KOPT-K1 (cell line): ENCODE results near the gene AKNAD1.

Experiments
- H3K27ac ChIP-seq: fragments of 200-600 bp; sonication (generic); 2 replicates; pipeline ENCODE4 v1.5.1; 2016; ENCODE audit warnings: antibody characterized with exemption, mild to moderate bottlenecking, low read depth, low read length; ENCODE audit not compliant: poor library complexity, severe bottlenecking
- H3K36me3 ChIP-seq: fragments of 200-600 bp; sonication (generic); 2 replicates; pipeline ENCODE4 v1.5.1; 2017; ENCODE audit warnings: antibody characterized with exemption, mild to moderate bottlenecking, low read length, moderate library complexity; ENCODE audit not compliant: insufficient read depth
- H3K9me3 ChIP-seq: fragments of 200-600 bp; sonication (generic); 2 replicates; pipeline ENCODE4 v1.5.1; 2017; ENCODE audit warnings: antibody characterized with exemption, low read length, mild to moderate bottlenecking; ENCODE audit not compliant: insufficient read depth, poor library complexity, severe bottlenecking

Gene AKNAD1

DNA sequence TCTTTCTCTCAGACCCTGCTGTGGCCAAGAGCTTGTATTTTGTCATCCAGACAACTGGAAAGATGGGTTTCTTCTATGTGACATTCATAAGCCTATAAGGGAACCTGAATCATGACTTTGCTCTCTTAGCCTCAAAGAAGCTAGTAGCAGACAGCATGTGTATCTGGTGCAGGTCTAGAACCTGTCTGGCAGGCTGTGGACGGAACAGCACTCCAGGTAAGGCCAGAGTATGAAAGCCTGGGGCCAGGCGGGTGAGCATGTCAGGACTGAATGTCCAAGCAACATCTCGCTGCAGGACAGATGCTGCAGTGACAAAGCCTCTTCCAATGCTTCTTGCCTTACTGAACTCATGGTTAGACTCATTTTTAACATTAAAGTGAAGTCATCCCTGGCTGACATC is 32.8 kb downstream of the AKNAD1 start:
- H3K36me3 ChIP-seq: no peaks in the 10 kb centered on the region
- H3K27ac ChIP-seq: no peak overlapping the region
- H3K9me3 ChIP-seq: no peaks in the 10 kb centered on the region

DNA sequence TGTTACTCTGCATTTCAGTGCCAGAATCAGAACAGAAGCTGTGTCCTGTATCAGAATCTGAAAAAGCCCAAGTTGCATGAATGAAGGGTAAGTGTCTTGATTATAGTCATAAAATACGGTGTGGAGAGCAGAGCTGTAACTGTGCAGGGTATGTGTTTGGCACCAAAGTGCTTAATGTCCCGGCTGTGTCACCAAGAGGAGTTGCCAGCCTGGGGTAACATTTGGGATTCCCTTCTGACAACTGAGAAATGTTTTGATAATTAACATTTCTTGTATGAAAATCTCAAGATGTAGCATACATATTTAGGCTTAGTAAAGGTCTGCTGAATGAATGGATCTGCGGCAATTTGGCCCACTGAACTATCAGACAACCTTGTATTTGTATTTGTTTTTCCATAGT is 33.3 kb downstream of the AKNAD1 start:
- no peaks in the 10 kb centered on the region for H3K36me3 ChIP-seq
- no peaks in the 10 kb centered on the region for H3K9me3 ChIP-seq
- no peak overlapping the region for H3K27ac ChIP-seq

DNA sequence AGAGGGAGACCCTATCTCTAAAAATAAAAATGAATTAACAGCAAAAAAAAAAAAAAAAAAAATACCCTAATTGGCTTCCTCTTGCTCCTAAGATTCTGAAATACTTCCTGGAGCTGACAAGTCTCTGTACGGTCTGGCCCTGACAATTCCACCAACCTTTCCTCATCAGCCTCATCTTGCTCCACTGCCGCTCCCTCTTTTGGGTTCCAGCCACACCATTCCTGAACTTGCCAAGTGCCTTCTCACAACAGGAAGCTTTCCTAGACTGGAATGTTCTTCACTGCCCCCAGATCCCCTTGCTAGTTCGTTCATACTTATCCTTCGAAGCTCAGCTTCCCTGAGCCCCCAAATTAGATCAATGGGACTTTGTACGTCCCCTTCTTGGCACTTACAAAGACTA is 37.0 kb downstream of the AKNAD1 start:
- H3K9me3 ChIP-seq: no peaks in the 10 kb centered on the region
- H3K36me3 ChIP-seq: no peaks in the 10 kb centered on the region
- H3K27ac ChIP-seq: no peak overlapping the region

DNA sequence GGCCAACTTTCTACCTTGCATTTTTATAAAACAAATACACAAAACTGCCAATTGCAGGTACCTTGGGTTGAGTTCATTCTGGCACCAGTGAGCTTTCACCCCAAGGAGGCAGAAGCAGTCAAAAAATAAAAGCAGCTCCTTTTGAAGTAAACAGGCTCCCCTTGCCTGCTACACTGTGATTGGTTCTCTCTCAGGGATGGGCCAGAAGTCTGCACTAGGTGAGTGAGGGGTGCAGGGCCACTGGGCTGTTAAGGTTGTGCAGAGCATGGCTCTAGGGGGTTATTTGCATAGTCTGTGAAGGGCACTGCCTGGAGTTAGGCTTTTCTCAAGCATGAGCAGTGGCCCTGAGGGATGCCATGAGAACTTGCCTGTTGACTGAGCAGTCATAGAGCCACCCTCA is 39.1 kb downstream of the AKNAD1 start:
- no peaks in the 10 kb centered on the region for H3K36me3 ChIP-seq
- no peaks in the 10 kb centered on the region for H3K9me3 ChIP-seq
- H3K27ac ChIP-seq: no peak overlapping the region

DNA sequence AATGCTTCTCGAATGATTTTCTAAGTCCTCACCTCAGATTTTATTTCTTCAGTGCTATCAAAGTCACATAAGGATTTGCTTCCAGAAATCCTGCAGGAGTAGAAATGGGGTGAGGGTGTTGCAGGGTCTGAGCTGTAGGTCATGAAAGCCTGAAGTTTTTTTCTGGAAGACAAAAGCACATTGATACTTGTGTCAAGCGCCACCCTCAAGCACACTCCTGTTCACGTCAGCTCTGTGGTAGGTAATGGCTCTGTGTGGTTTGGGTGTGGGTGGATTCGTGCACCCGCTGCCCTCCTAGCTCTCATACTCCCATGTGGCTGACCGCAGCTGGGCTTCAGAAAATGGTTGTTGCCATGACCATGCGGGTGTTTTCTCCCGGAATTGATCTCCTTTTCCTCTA is 39.9 kb downstream of the AKNAD1 start:
- no peaks in the 10 kb centered on the region for H3K9me3 ChIP-seq
- no peak overlapping the region for H3K27ac ChIP-seq
- H3K36me3 ChIP-seq: no peaks in the 10 kb centered on the region

DNA sequence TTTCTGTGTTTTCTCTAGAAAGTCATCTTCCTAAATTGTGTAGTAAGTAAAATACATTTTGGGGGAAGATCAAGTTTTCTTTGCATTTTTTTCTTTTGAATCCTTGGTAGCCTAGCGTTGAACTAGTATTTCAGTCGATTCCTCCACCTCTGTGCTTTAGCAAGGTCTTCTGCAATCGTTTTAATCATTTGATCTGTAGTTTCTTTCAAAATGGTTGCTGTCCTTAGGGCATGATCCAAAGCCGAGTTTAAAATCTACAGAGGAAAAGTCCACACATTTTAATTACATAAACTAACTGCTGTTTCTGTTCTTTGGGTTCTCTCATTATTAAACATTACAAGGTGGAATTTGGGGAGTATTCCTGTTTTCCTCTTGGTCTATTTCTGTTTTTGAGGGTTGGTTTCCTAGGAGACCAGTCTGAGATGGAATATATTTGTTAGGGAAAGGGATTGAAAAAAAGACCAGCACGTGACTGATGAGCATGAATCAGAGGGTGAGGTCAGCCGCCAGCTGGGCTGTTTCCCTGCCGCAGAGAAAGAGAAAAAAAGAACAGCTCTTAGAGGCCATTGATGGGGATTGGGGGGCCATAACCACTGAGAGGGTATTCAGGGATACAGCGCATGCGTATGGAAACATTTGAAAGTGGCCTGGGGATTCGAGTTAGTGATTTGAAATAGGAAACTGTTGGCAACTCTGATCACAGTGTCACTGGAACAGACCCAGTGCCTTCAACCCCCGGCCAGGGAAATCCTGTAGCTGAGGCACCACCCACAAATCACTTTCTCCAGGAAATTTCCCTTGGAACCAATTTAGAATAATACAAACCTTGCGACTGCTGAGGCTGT is 40.6 kb downstream of the AKNAD1 start:
- no peak overlapping the region for H3K27ac ChIP-seq
- peaks cover 6% of the 10 kb centered on the region for H3K36me3 ChIP-seq
- no peaks in the 10 kb centered on the region for H3K9me3 ChIP-seq

DNA sequence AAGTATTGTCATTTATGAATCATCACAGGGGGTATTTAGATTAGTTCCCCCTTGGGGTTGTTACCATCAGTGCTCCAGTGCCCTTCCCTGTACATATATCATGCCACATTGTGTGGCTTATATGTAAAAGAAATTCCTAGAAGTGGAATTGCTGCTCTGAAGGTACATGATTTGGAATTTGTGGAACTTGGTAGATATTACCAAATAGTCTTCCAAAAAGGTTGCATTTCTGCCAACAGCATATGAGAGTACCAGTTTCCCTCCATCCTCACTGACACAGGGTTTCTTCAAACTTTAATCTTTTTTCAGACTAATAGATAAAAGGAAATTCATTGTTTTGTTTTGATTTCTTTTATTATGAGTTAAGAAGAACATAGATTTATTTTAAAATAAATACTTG is 41.3 kb downstream of the AKNAD1 start:
- Histone ChIP-seq H3K36me3 (peaks cover 8% of the 10 kb centered on the region), H3K9me3 (no peaks in the 10 kb centered on the region), H3K27ac (no peak overlapping the region)

DNA sequence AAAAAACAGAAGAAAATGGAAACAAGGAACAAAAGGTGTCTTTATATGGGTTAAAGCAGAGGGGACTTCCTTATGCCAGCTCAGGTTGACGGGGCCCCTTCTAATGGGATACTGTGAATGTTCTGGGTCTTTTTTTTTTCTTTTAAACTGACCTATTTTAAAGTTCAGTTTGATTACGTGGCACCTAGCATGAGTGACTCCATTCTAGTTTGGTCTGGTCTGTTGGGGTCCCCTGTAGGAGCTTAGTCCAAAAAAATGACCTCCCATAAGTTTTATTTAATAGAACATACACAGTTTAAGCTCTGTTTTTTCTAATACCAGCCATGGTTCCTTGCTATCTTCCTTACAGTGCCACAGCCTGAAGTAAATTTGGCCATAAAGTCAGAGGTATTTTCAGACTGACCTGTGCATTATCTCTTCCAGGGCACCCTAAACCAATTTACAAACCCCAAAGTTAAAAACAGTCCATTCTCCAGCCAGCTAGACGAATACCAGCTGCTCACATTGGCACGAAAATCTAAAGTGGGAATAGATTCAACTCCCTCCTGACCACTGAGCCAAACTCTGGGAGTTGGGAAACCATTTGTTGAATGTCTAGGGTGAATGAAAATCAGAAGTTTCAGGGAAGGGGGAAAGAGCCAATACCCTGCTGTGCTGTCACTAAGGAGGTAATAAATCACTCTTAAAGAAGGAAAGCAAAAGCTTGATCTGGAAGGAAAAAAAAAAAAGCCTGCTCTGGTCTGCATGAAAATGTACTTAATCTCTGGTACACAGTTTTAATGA is 42.4 kb downstream of the AKNAD1 start:
- Histone ChIP-seq H3K36me3 (peaks cover 8% of the 10 kb centered on the region), H3K27ac (no peak overlapping the region), H3K9me3 (no peaks in the 10 kb centered on the region)

DNA sequence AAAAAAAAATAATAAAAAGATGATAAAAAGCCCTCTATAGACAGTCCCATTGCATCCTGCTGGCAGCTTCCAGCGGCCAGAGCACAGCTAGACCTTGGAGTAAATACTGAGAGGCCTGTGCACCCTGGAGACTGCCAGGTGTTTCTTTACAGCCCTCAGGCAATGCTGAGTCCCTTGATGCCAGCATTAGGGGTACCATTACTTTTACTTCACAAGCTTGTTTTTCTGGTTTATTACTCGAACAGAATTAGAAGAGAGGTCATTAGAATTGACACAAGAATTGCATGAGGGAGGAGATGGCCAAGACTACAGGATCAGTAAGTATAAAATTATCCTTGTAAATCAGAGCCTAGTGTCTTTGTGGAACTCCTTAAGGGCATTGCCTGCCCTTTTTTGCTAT is 43.6 kb downstream of the AKNAD1 start:
- no peak overlapping the region for H3K27ac ChIP-seq
- H3K9me3 ChIP-seq: no peaks in the 10 kb centered on the region
- H3K36me3 ChIP-seq: peaks cover 16% of the 10 kb centered on the region

DNA sequence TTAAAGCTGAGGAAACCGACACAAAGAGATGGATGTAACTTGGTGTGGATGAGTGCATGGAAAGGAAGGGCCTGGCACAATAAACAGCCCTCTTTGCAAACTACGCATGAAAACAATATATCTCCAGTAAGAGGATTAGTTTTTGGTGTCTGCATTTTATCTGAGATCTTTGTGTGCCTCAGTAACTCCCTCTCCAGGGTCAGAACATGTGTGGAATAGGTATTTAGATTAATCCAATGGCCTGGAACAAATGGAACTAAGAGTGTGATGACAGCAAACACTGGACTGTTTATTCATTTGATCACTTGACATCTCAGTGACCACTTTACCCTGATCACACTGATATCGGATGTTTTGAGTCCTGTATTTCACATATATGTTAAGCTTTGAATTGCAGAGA is 45.3 kb downstream of the AKNAD1 start:
- no peaks in the 10 kb centered on the region for H3K9me3 ChIP-seq
- no peak overlapping the region for H3K27ac ChIP-seq
- peaks cover 34% of the 10 kb centered on the region for H3K36me3 ChIP-seq

DNA sequence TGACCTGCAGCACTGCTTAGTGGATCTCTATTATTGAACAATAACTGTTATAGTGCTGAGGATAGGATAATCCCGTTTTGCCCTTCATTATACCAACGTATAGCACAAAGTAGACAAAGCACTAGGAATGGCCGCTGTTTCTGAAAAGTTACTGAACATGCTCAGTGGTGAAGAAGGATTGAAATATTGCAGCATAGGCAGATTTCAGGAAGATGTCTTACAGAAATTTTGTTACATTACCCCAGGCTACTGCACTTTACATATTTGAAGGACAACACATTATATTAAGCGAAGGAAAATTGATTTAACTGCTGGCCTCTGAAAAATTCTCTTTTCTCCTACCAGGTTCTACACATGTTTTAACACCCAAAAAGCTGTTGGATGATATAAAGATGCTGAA is 48.5 kb downstream of the AKNAD1 start:
- no peak overlapping the region for H3K27ac ChIP-seq

DNA sequence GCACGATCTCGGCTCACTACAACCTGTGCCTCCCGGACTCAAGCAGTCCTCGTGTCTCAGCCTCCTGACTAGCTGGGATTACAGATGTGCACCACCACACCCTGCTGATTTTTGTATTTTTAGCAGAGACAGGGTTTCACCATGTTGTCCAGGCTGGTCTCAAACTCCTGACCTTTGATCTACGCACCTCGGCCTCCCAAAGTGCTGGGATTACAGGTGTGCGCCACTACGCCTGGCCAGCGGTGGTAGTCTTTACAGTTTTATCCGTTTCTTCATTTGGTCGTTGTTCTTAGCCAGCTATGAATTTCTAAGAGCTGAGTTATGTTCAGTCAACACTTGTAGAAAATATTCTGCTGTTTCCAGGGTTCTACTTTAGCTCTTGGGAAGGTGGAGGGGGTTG is 53.3 kb downstream of the AKNAD1 start:
- Histone ChIP-seq H3K36me3 (peaks cover 84% of the 10 kb centered on the region), H3K9me3 (no peaks in the 10 kb centered on the region), H3K27ac (no peak overlapping the region)

More for the DNA sequence above, 48.5 kb downstream of the AKNAD1 start:
- Histone ChIP-seq H3K9me3 (no peaks in the 10 kb centered on the region), H3K36me3 (peaks cover 55% of the 10 kb centered on the region)

DNA sequence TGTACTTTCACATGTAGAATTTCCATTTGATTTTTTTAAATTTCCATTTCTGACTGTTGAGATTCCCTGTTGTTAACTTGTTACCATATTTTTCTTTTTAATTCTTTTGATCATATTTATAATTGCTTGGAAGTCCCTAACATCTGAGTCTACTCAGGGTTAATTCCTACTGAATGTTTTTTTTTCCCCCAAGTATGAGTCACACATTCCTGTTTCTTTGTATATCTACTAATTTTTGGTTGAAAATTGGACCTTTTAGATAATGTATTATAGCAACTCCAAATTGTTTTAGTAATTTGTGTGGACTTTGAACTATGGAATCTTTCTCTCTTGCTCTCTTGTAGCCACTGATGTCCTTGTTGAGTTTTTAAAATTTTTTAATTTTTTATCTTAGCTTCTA is 55.8 kb downstream of the AKNAD1 start:
- peaks cover 83% of the 10 kb centered on the region for H3K36me3 ChIP-seq
- H3K27ac ChIP-seq: no peak overlapping the region
- H3K9me3 ChIP-seq: no peaks in the 10 kb centered on the region

DNA sequence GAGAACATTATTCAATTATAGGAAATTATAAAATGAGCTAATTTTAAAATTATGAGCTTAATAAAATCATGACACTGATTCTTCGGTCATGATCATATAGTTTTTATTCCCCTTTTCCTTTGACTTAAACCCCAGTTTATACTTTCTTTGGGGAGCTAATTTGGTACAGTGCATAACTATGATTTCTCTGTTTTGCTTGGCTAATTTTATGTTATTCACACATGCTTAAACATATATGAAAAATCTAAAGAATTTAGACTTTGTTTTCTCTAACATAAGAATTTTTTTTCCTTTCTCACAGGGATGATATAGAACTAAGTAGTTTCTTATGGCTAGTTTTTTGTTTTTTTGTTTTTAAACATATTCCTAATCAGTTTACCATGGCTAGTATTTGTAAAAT is 57.9 kb downstream of the AKNAD1 start:
- Histone ChIP-seq H3K9me3 (no peaks in the 10 kb centered on the region), H3K27ac (no peak overlapping the region), H3K36me3 (peaks cover 86% of the 10 kb centered on the region)

DNA sequence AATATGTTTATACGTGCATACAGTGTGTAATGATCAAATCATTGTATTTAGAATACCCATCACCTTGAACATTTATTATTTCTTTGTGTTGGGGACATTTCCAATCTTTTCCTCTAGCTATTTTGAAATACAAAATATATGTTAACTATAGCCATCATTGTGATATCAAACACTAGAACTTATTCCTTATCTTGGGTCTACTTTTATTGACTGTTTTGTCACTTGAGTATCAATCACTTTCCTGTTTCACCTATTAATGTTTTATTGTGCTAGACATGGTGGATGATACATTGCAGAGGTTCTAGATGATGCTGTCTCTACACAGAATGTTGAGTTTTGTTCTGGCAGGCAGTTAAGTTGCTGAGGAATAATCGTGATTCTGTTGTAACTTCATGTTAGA is 64.5 kb downstream of the AKNAD1 start:
- H3K36me3 ChIP-seq: peaks cover 61% of the 10 kb centered on the region
- peaks cover 22% of the 10 kb centered on the region for H3K9me3 ChIP-seq
- no peak overlapping the region for H3K27ac ChIP-seq

DNA sequence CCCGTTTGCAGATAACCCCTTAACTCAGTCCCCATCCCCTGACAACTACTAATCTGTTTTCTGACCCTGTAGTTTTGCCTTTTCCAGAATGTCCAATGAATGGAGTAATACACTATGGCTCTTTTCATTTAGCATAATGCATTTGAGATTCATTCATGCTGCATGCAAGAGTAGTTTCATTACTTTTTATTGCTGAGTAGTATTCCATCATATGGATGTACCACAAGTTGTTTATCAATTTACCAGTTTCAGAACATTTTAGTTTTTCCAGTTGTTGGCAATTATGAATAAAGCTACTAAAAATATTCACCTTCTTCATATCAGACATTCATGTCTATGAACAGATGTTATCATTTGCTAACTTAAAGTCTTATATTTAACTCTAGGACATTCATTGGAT is 65.1 kb downstream of the AKNAD1 start:
- Histone ChIP-seq H3K27ac (no peak overlapping the region), H3K36me3 (peaks cover 55% of the 10 kb centered on the region), H3K9me3 (peaks cover 22% of the 10 kb centered on the region)
